HuH-7 (cell line): ENCODE data around the gene SLC30A1.
"Not testable (repeated sequence)": the region's sequence is repeated elsewhere in the genome, so short reads cannot be mapped to it uniquely, and the experiment has no call there.

Experiments
- DNase-seq: peaks from one replicate; pipeline ENCODE4 v3.0.0; 2011; ENCODE audit warnings: low spot score

SLC30A1 gene

DNA sequence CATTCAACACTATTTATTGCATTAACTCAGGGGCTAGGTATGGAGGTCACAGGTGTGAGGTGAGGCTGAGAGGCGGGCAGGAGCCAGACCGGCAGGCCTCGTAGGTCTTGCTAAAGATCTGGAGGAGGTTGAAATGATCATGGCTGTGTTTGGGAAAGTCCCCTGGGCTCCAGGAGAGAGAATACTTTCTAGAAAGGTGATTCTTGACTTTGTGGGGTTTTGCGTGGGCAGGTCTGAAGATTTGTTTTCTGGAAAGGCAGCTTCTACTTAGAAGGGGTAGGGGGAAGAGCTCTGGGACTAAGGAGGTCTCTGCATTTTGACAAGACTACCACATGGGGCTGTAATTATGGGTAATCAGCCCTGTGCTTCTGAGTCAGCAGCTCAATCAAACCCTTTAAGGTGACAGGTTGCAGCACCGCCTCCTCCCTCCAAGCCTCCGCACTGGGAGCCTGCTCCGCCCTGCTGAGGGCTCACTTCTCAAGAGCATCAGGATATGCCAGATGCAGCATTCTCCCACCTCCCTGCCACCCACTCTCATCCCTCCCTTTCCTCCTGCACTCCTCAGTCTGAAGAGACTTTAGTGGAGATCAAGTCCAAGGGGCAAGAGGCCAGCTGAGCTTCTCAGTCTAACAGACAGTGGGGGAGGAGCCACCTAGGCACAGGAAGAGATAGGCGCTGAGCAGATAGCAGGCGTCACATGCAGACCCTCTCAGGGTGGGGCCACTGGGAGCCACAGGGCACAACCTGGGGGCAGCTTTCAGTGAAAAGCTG is 30.5 kb downstream of the SLC30A1 start:
- DNase-seq = no peak

DNA sequence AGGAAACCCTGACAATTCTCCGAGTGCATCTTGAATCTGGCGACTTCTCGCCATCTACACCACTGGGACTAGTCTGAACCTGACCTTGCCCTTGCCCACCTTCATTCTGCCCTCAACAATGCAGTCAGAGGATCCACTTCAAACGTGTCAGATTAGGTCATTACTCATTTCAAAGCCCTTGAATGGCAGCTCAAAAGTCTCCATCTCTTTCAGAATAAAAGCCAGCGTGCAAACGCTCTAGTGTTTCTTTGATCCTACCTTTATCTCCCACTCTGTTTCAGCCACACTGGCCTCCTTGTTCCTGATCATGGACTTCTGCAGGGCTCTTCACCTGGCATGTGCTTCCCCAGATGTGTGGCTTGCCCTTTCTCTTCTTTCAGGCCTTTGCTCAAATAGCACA is 31.3 kb downstream of the SLC30A1 start:
- DNase-seq = no peak

DNA sequence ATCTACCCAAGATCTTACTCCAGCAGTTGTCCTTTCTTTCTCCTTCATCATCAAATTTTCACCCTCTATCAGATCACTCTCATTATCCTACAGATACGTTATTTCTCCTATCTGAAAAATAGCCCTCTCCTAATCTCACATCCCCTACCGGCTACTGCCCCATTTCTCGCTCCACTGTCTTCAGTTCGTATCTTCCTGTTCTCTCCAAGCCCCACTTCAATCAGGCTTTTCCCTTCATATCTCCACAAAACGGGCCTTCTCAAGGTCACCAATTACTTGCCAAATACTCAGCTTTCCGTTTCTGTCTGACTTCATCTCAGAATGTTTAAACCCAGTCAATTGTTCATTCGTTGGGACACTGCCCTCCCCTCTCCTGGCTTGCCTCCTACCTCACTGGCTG is 32.4 kb downstream of the SLC30A1 start:
- DNase-seq = no peak

DNA sequence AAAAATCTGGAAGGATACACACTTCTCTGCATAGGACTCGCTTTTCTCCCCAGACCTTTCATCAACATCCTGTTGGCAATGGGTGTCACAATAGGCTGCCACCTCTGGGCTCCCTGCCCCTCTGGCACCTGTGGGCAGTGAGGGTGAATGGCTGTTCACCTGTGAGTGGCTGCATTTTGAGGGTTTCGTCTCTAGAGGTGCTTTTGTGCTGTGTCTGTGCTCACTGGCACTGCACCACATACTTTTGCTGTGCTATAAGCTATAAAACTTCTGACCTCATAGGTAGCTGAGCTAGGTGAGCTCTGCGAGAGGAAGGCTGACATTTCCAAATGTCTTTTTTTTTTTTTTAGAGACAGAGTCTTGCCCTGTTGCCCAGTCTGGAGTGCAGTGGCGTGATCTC is 35.9 kb downstream of the SLC30A1 start:
- no peak for DNase-seq

DNA sequence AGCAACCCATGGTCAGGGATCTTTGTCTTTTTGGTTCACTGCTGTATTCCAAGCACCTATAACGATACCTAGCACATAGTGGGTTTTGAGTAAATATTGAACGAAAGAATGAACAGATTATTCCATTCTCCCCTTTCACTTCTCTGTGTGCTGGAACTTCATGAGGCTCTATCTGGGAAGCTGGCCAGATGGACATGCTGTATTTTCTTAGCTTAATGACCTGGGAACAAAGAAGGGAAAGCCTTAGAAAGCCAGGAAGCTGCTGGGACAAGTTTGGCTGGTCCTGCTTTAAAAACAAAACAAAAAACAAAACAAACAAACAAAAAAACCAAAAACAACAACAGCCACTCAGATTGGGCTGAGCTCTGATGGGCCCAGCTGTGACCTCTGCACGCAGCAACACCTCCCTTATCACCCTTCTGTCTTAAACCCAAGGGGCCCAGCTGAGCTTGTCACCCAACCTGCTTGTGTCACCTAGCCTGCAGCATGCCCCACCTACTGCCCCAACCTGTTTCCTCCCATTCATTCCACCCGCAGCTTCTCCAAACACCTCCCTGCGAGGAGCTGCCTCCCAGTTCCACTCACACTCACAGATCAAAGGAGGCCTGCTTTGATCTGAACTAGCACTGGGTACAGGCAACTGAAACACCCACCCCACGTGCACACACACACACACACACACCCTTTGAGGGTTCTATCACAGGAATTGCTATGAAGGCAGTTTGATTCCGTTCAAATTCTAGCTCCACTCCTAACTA is 37.1 kb downstream of the SLC30A1 start:
- no peak for DNase-seq

DNA sequence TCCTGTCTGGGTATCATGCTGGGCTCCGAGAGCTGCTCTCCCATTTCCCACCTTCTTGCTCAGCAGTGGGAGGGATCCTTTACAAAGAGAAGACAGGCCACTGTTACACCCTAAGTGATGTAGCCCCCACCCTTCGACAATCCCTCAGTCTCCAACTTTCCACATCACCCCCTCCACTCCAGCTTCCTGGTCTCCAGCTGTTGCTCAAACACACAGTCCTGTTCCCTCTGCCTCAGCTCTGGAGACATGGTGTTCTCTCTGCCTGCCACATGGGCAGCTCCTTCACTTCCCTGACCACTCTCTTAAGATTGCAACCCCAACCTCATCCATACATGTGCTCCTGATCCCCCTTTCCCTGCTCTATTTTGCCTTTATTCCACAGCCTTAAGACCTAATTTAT is 37.7 kb downstream of the SLC30A1 start:
- no peak for DNase-seq

DNA sequence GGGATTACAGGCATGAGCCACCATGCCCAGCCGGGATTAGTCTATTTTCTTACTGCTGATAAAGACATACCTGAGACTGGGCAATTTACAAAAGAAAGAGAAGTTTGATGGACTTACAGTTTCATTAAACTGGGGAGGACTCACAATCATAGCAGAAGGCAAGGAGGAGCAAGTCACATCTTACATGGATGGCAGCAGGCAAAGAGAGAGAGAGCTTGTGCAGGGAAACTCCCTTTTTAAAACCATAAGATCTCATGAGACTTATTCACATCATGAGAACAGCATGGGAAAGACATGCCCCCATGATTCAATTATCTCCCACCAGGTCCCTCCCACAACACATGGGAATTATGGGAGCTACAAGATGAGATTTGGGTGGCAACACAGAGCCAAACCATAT is 38.1 kb downstream of the SLC30A1 start:
- not testable (repeated sequence) for DNase-seq

DNA sequence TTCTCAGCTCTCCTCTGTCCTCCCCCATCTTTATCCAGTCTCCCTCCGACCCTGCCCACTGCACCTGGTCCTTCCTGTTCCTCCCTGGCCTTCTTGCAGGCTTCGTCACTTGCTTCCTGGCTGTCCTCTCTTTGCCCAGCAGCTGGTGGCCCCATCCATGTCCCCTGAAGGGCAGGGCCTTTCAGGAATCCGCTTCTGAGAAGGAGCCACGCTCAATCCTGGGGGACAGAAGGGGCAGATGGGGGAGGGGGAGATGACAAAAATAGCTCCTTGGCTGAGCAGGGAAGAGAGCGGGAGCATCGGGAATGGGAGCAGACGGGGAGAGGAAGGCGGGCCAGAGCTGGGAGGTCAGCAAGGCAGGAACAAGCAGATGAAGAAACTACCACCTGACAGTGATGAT is 40.7 kb downstream of the SLC30A1 start:
- no peak for DNase-seq

DNA sequence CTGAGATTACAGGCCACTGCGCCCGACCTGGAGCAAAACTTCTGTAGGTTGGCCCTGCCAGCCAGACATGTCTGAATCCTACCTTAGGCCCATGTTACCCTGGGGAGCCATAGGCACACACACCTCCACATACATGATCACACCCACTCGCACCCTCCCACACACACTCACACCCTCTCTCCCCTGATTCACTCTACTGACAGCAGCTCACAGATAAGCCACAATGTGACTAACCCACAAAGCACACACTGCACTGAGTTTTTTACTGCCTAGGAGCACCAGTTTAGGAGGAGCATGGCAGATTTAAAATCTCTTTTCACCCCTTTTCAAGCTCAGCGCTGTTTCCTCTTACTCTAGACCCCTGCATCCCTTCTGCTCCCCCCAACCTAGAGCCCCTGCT is 41.7 kb downstream of the SLC30A1 start:
- DNase-seq = no peak

DNA sequence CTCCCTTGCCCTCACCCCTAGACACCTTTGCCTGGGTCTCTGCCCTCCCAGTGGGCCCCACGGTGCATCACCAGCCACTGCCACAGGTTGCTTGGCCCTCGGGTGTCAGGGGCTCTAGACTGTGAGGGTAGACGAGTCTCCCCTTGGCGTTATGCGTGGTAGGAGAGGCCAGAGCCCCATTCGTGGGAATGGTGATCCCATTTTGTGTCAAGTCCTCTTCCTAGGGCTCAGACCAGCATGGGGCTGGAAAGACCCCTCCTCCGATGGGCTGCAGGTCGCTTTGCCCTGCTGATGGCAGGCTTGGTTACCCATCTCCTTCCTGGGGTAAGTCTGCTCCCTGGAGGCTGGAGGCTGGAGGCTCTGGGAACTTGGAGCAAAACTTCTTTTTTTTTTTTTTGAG is 42.4 kb downstream of the SLC30A1 start:
- no peak for DNase-seq

DNA sequence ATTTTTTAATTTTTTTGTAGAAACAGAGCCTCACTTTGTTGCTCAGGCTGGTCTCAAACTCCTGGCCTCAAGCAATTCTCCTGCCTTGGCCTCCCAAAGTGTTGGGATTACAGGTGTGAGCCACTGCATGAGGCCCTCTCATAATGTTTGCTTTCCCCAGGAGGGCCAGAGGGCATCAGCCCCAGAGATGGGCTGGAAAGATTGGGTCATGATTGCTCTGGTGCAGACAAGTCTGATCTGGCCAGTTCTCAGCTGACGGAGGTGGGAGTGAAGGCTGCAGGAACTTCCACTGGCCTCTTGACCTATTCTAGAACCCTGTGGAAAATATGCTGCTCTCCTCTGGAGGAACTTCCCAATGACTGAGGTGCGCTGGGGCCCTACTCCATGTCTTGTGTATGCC is 43.6 kb downstream of the SLC30A1 start:
- DNase-seq = no peak

DNA sequence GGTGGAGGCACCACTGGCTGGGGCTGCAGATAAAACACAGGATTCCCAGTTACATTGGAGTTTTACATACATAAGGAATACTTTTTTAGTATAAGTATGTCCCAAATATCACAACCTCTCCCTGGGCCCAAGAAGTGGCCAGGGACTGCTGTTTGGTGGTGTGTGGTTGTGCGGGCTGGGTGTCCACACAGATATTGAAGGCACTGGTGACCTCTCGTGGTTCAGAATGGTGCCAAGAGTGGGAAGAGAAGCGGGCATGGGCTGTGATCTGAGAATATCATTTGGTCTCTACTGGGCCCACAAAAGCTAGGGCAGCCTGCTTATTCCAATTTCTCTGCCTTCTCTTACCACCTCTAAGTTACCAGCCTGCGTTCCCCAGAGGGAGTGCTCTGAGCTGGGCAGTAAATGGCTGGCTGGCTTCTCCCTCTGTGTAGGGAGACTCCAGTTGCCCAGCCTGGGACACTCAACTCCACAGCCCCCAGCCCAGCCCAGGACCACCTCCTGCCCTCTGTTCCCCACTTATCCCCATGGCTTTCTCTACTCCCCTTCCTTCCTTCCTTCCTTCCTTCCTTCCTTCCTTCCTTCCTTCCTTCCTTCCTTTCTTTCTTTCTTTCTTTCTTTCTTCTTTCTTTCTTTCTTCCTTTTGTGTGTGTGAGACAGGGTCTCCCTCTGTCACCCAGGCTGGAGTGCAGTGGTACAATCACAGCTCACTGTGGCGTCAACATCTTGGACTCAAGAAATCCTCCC is 44.2 kb downstream of the SLC30A1 start:
- DNase-seq = no peak

DNA sequence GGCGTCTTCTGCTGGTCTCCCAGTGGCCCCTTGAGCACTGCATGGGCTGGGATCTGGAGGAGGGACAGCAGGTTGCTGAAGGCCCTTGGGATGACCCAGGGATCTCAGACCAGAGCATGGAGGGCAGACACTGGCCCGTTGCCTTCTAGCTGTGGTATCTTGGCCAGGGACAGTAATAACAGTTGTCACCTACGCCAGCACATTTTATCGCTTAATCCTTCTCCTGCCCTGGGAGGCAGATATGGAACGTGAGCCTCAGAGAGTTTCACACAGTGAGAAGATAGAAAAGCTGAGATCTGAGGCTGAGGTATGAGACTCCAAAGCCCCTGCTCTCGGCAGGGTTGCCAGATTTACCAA is 46.9 kb downstream of the SLC30A1 start:
- no peak for DNase-seq

DNA sequence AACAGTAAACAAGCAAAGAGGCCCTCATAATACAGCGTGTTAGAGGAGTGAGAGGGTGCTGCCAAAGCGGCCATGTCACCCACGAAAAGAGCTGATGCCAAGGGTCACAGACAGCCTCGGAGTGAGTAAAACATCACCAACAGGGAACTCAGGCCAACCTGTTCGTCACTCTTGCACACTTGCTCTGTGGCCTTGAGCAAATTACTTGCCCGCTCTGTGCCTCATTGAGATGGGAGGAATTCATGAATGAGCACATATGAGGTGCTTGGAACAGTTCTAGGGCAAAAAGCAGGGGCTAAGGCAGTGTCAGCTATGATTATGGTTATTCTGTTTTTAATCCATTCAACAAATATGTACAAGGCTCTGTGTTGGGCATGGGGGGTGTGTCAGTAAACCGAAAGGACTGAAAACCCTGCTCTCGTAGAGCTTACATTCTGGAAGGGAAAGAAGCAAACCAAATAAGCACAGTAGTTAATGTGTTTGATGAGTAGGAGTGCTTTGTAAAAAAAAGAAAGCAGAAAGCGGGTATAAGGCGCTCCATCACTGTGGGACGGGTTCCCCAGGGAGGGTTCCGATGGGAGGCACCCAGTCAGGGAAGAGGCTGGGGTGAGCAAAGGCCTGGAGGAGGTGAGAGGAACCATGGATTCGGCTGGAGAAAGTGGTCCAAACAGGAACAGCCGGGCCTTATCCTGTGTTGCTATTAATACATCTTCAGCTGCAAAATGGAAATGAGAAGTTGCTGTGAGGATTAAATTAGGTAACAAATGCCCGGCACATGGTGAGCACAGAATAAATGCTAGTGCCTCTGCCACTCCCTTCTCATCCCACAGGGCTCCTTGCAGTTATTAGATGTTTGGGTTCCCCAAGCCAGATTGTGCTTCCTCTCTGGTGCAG is 47.5 kb downstream of the SLC30A1 start:
- DNase-seq = no peak

DNA sequence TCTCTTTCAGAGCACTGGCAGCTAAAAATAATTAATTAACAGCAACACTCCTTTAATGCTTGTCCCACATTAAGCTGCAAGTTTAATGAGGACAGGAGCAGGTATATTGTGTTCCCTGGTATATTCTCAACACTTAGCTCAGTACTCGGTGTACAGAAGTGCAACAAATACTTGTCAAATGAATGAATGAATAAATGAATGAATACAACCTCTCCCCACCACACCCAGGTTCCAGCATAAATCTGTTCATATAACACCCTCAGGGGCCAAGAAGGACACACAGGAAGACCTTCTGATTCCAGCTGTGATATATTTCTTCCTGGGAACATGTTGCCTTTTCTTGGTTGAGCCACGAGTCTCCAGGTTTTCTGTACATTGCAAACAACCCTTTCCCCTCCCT is 48.9 kb downstream of the SLC30A1 start:
- no peak for DNase-seq

DNA sequence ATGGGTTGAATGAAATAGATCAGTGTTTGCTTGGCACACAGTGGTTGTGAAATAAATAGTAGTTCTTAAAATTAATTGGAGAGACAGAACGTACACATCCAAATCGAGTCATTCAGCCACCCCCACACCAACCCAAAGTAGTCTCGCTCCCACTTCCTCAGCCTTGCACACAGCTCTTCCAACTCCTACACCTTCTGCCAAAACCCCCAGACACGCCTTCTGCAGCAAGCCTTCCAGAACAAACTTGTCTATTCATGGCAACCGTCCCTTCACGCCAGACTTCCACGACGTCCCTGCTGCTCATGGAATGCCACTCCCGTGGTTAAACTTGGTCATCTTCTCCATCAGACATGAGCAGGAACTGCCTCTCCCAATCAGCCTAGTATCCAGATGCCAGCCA is 49.5 kb downstream of the SLC30A1 start:
- no peak for DNase-seq

DNA sequence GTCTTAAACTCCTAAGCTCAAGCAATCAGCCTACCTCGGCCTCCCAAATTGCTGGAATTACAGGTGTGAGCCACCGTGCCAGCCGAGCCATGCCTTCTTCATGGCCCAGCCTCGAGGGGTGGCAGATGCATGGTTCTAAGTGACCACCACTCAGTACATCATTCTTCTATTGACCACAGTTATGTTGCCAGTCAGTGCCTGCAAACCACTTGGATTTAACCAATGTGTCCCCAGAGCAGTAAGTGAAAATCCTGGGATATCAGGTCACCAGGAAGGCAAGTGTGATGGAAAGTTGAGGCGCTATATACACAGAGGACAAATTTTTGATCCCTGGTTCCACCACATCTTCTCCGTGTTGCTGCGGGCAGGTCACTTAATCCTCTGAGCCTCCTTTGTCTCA is 50.0 kb downstream of the SLC30A1 start:
- no peak for DNase-seq

DNA sequence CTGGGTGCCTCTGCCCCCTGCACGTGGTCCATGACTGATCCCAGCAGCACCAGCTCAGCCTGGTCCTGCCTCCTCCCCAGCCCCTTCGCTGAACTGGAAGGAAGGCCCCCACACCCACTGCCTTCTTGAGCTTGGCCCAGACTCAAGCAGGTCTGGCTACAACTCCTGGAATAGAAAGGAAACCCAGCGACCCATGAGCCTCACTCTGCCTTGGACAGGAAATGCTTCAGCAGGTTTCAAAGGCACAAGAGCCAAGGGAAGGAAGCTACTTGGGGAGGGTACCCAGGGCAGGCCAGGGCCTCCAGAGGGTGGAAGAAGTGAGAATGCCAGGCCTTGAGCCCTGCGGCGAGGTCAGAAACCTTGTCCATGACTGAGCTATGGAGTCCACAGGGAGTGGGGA is 51.1 kb downstream of the SLC30A1 start:
- no peak for DNase-seq

DNA sequence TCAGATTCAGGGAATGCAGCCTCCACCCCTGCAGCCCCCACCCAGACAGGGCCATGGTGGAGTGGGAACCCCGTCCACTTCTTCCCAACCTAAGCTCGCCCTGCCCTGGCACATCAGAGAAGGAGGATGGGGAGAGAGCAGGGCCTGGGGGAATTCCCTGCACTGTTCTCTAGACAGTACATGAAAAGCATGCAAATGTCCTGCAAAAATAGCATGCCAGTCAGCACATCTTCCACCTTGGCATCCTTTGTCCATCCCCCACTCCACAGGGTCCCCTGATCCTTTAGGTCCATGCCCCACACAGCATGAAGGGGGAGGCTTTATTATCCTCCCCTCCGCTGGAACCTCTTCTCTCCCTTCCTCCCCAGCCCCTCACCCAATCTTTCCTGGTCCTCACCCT is 52.0 kb downstream of the SLC30A1 start:
- no peak for DNase-seq

DNA sequence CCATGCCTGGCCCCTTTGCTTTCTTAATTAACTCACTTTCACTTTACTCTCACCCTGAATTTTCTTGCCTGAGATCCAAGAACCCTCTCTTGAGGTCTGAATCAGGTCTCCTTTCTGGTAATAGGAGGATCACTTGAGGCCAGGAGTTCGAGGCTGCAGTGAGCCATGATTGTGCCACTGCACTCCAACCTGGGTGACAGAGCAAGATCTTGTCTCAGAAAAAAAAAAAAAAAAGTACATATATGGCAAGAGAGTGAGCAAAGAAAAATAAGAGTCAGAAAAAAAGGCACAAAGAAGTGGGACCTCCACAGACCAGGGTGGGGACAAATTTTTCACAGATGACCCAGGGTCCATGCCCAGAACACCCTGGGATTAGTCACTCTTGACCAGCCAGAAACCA is 52.9 kb downstream of the SLC30A1 start:
- no peak for DNase-seq

DNA sequence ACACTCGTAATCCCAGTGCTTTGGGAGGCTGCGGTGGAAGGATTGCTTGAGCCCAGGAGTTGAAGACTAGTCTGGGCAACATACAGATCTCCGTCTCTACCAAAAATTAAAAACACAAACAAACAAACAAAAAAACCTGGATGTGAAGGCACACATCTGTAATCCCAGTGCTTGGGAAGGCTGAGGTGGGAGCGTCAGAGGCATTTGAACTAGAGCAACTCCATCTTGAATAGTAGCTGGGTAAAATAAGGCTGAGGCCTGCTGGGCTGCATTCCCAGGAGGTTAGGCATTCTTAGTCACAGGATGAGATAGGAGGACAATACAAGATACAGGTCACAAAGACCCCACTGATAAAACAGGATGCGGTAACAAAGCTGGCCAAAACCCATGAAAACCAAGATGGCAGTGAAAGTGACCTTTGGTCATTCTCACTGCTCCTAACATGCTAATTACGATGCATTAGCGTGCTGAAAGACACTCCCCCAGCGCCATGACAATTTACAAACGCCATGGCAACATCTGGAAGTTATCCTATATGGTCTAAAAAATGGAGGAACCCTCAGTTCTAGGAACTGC is 53.8 kb downstream of the SLC30A1 start:
- no peak for DNase-seq

DNA sequence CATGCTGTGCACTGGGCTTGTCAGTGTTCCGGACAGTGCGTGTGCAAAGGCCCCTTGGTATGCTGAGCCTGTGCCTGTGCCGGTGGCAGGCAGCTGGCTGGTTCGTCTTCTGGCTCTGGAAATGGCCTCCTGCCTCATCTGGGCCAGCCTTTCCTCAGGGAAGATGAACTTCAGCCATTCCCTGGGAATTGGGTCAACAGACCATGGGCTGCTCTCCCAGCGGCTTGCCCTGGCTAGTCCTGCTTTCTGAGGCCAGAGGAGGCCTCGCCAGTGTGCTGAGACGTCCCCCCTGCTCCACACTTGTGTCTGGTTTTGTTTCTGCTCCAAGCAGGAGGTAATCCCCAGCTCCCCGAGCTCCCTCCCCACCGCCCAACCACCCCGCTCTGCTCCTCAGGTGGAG is 54.4 kb downstream of the SLC30A1 start:
- no peak for DNase-seq
